Muscle of leg (tissue), 11 donors: Measurements from ENCODE around the gene COL20A1. TPM values are rescaled to one million over a fixed set of nuclear protein-coding genes. Genes with fewer than 3 reads are reported as not detected.

Experiments
- DNase-seq: peaks from one replicate; pipeline ENCODE4 v3.0.0; 2013
- H3K27ac ChIP-seq: one replicate; pipeline ENCODE4 v1.5.1; 2013; ENCODE audit warnings: mild to moderate bottlenecking, low read length, control low read depth
- H3K27me3 ChIP-seq: one replicate; pipeline ENCODE4 v1.6.1; 2013; ENCODE audit warnings: low read length; ENCODE audit not compliant: control insufficient read depth, insufficient read depth
- H3K36me3 ChIP-seq: one replicate; pipeline ENCODE4 v1.6.1; 2013; ENCODE audit warnings: low read length; ENCODE audit not compliant: control insufficient read depth, insufficient read depth
- H3K4me1 ChIP-seq: one replicate; pipeline ENCODE4 v1.6.1; 2013; ENCODE audit warnings: low read length; ENCODE audit not compliant: control insufficient read depth, insufficient read depth
- H3K4me3 ChIP-seq: one replicate; pipeline ENCODE4 v1.5.1; 2013; ENCODE audit warnings: low read length, control low read depth
- H3K9me3 ChIP-seq: replicated peaks from 2 replicates; pipeline ENCODE4 v1.6.1; 2013; ENCODE audit warnings: low read depth, low read length; ENCODE audit not compliant: control insufficient read depth
- WGBS: methylation state at CpG from one replicate; pipeline ENCODE4 v1.1.5; 2013; ENCODE audit warnings: missing lambda C conversion rate; ENCODE audit not compliant: insufficient coverage; 5-methylcytosine and 5-hydroxymethylcytosine counted together
- polyA plus RNA-seq, 8 donors: library from polyadenylated mRNA; unstranded; fragments of 120-200 nt; gene quantifications; one replicate each; pipeline versions ENCODE4 v1.2.1 to v1.2.3, GENCODE V29; 2013; ENCODE audit warnings: inconsistent platforms in 1 of 8, low replicate concordance in 1 of 8; ENCODE audit not compliant: insufficient read length in 8 of 8, insufficient read depth in 1 of 8
- total RNA-seq: library from RNA; stranded (reverse); fragments of 120-200 nt; gene quantifications from one replicate; pipeline ENCODE4 v1.2.4, GENCODE V29; 2013

The COL20A1 gene
- total and polyA plus RNA-seq, 9 donors: 4.6 to 15.2 (median 9.3) TPM

DNA sequence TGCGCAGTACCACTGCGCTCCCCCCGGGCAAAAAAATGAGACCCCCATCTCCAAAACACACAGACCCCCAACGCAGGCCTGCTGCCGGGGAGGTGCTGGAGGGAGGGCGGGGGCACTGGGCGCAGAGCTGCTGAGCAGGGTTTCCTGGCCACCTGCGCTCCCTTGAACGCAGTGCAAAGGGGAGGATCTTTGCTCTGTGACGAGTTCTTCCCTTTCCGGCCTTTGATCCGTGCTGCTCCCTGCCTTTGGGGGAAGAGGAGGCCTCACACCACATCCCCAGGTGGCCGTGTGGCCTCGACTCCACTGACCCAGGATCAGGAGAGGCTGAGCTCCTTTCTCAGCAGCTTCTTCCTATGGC lies 8.9 kb upstream of the COL20A1 start:
- peaks cover 19% of the 10 kb centered on the region for H3K4me1 ChIP-seq
- WGBS: no CpG with 5 or more reads among the region's 14 CpGs
- H3K4me3 ChIP-seq: no peak overlapping the region
- peak overlapping the region; percentile 29 for H3K27ac ChIP-seq
- peaks cover 89% of the 10 kb centered on the region for H3K36me3 ChIP-seq
- DNase-seq: no peak
- H3K27me3 ChIP-seq: no peaks in the 10 kb centered on the region
- H3K9me3 ChIP-seq: no peaks in the 10 kb centered on the region

DNA sequence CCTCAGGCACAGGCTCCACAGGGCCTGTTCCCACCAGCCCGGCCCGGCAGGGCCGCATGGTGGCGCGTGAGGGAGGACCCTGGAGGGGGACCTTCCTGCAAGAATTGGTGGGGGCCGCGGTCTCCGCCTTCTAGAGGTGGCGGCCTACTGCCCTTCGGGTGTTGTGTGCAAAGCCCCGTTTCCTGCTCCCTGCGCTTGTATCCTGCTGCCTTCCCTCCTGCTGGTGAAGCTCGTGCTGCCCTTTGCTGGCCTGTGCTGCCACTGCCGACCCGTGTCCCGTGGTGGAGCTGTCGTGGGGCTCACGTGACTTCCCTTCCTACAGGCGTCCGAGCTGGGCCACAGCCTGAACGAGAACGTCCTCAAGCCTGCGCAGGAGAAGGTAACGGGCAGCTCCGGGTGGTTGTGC lies 8.4 kb upstream of the COL20A1 start:
- H3K4me3 ChIP-seq: no peak overlapping the region
- H3K4me1 ChIP-seq: peaks cover 19% of the 10 kb centered on the region
- H3K9me3 ChIP-seq: no peaks in the 10 kb centered on the region
- DNase-seq: no peak
- H3K27ac ChIP-seq: peak overlapping the region; percentile 29
- WGBS: 84% methylated on average over 22 of the region's 25 CpGs
- peaks cover 89% of the 10 kb centered on the region for H3K36me3 ChIP-seq
- H3K27me3 ChIP-seq: no peaks in the 10 kb centered on the region

DNA sequence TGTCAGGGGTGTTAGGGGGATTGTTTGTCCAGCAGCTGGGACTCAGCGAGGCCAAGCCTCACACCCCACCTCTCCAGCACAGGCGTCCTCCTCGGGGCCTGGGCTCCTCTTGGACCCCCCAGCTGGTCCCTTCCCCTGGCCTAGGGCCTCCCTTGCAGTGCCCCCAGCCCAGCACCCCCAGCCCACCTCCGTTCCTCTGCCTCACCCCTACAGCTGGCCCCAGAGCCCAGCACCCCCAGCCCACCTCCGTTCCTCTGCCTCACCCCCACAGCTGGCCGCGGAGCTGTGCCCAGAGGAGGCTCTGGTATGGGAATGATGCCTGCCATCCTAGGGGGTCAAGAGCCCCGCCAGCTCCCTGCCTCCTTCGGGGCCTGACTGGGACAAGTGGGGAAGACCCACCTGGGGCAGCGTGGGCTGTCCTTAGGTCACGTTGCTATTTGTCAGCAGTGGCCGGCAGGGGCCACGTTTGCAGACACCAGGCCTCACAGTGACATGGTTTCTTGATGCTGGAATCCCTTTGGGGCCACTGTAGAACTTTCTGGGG lies 7.9 kb upstream of the COL20A1 start:
- Histone ChIP-seq H3K9me3 (no peaks in the 10 kb centered on the region), H3K36me3 (peaks cover 88% of the 10 kb centered on the region), H3K4me3 (no peak overlapping the region), H3K27ac (no peak overlapping the region), H3K4me1 (peaks cover 19% of the 10 kb centered on the region), H3K27me3 (no peaks in the 10 kb centered on the region)
- 79% methylated on average over 7 of the region's 13 CpGs for WGBS
- DNase-seq: no peak

DNA sequence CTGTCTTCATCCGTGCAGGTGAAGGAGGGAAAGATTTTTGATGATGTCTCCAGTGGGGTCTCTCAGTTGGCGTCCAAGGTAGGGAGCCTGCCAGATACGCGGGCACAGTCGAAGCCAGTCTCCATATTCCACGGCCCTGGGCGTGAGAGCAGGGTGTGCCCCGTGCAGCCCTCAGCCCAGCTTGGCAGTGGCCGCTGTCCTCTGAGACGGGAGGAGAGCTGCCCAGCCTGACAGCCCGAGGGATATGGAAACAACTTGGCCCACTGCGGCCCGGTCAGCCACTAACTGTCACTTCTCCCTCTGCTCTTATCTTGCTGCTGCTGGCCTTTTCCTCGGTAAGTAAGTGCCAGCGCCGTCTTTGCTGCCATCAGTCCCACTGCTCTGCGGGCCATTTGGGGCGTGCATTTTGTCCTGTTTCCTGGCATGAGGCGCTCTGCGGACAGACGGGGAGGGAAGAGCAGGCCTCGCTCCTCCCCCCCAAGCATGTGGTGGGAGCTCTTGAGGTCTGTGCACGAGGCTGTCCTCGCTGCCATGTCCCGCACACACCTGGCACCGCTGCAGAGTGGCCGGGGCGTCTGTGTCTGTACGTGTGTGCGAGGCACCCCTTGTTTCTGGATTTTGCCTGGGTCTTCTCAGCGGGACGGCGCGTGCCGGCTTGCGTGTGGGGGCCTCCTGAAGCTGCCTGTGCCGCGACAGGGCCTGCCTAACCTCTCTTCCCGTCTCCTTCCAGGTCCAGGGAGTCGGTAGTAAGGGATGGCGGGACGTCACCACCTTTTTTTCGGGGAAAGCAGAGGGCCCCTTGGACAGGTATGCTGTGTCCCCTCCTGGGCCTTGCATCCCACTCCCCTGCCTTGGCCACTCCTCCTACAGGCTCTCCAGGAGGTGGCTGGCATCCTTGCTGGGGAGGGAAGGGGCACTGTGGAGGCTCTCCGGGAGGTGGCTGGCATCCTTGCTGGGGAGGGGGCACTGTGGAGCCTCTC lies 7.1 kb upstream of the COL20A1 start:
- Histone ChIP-seq H3K4me1 (peaks cover 17% of the 10 kb centered on the region), H3K4me3 (no peak overlapping the region), H3K27me3 (no peaks in the 10 kb centered on the region), H3K9me3 (no peaks in the 10 kb centered on the region), H3K36me3 (peaks cover 79% of the 10 kb centered on the region), H3K27ac (no peak overlapping the region)
- WGBS: 90% methylated on average over 37 of the region's 44 CpGs
- DNase-seq: no peak

DNA sequence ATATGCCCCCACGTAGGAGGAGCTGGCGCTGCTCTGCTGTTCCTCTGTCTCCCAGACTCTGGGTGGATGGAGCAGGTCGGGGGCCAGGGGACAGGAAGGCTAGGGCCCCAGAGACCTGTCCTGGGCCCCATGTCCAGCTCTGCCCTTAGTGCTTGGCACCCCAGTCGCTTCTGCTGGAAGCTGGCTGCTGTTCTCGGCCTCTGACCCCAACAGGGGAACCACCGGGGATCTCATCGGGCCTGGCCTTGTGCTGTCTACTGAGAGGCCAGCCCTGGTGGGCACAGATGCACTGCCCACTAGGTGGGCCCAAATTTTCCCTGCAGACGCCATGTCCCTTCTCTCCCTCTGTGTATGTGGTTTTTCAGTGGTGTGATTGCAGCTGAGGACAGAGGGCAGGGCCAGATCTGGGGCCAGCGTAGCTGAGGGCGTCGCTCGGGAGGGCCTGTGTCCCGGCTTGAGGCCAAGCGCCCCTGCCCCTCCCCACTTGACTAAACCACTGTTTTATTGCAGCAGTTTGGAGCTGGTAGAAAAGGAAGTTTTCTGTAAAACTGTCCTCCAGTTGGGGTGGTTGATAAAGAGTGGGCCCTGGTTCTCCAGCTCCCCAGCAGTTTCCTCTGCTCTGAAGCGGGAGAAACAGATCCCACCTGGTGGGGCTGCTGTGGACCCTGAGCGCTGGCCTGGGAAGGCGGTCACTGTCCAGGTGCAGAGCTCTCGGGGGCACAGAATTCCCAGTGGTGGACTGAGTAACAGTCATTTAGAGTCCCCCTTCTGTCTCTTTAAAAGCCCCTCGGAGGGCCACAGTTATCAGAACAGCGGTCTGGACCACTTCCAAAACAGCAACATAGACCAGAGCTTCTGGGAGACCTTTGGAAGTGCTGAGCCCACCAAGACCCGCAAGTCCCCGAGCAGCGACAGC lies 5.9 kb upstream of the COL20A1 start:
- 75% methylated on average over 14 of the region's 23 CpGs for WGBS
- no peak for DNase-seq
- no peak overlapping the region for H3K4me3 ChIP-seq
- H3K36me3 ChIP-seq: peaks cover 72% of the 10 kb centered on the region
- no peaks in the 10 kb centered on the region for H3K9me3 ChIP-seq
- H3K27ac ChIP-seq: no peak overlapping the region
- H3K4me1 ChIP-seq: peaks cover 16% of the 10 kb centered on the region
- H3K27me3 ChIP-seq: no peaks in the 10 kb centered on the region

DNA sequence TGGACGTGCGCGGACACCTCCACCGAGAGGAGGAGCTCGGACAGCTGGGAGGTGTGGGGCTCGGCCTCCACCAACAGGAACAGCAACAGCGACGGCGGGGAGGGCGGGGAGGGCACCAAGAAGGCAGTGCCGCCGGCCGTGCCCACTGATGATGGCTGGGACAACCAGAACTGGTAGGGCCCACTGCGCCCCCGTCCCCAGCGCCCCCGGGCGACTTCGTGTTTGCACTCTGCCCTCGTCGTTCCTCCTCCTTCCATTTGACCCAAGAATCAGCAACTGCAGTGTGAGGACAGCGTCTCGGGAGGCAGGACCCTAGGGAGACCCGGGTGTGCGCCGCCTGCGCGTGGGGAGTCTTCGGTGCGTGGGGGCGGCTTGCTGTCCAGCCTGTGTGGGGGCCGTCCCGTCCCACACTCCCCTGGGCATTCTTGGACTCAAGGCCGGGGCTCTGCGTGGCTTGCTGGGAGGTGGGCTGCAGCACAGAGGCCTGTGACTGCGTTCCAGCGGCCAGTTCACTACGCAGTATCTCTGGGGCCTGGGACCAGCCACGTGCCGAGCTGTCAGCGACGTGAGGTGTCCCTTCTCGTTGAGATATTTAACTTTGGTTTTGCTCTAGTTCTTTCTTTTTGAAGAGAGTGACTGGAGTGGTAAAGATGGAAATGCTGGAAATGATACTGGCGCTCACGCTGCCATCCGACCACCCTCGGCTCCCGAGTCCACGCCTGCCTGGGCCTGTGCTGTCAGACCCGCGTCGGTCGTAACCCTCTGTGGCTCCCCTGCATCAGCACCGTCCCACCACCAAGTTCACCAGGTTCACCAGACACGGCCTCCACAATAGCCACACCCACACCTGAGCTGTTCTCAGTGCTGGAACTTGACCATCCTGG lies 5.0 kb upstream of the COL20A1 start:
- no peak overlapping the region for H3K27ac ChIP-seq
- H3K4me1 ChIP-seq: peaks cover 22% of the 10 kb centered on the region
- DNase-seq: no peak
- no peaks in the 10 kb centered on the region for H3K27me3 ChIP-seq
- H3K36me3 ChIP-seq: peaks cover 66% of the 10 kb centered on the region
- no peak overlapping the region for H3K4me3 ChIP-seq
- WGBS: 82% methylated on average over 55 of the region's 55 CpGs
- H3K9me3 ChIP-seq: no peaks in the 10 kb centered on the region

DNA sequence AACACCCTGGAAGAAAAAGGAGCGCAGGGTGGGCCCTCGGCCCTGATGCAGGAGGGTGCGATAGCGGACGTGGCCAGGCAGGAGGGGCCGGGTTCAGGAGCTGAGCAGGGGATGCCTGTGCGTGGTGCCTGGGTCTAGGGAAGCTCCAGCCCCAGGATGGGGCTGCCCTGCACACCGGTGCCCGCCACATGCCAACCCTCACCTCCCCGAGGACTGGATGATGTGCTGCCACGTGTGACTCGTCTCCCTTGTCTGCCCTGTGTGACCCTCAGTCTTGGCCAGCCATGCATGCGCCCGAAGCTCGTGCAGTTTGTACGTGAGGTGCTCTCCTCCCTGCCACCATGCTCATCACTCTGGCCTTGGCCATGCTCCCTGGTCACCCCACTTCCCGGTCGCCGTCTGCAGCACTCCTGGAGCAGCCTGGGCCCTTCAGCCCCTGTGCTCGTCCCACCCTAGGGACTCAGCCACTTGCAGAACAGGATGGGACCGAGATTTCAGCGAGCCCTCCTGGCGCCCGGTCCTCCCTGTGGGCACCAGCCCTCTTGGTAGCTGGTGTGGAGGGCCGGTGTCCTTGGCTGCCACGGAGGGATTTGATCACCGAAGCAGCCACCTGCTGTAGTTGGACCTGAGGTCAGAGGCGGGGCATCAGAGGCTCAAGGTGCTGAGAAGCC lies 4.3 kb upstream of the COL20A1 start:
- Histone ChIP-seq H3K4me1 (peaks cover 28% of the 10 kb centered on the region), H3K27me3 (peaks cover 3% of the 10 kb centered on the region), H3K4me3 (no peak overlapping the region), H3K9me3 (no peaks in the 10 kb centered on the region), H3K36me3 (peaks cover 58% of the 10 kb centered on the region), H3K27ac (no peak overlapping the region)
- 87% methylated on average over 28 of the region's 28 CpGs for WGBS
- DNase-seq: no peak

DNA sequence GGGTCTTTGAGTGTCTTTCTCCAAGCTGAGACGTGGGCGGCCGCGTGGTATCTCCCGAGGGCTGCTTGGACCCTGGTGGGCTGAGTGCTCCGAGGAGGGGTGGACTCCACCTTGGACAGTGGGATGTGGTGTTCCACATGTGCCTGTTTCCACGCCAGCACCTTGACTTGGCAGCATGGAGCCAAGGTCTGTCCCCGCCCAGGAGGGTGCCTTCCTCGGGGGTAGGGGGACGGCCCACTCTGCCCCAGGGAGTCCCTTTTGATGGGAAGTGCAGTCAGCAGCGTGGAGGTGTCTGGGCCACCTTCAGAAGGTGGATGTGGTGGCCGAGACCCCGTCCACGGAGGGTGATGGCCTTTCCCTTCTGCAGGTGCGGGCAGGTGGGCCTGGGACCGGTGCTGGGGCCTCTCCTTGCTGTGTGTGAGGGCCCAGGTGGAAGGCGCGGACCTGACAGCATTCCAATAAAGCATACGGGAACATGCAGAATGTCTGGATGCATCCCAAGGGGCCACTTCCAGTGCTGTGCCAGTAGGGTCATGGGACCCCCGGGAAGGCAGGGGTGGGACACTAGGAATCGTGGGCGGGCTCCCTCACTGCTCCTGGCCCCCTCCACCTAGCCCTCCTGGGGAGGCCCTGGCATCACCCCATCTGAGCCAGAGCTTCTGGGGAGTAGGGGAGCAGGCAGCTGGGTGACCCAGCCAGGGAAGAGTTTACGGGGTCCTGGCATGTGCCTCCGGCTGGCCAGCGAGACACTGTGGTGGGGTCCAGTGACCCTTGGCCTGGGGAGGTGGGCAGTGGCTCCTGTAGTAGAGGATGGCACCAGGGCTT lies 3.5 kb upstream of the COL20A1 start:
- no peak for DNase-seq
- Histone ChIP-seq H3K9me3 (no peaks in the 10 kb centered on the region), H3K4me3 (no peak overlapping the region), H3K27me3 (peaks cover 8% of the 10 kb centered on the region), H3K27ac (no peak overlapping the region), H3K4me1 (peaks cover 32% of the 10 kb centered on the region), H3K36me3 (peaks cover 52% of the 10 kb centered on the region)
- 84% methylated on average over 23 of the region's 25 CpGs for WGBS
